IMR-90 (cell line): ENCODE results near the gene FITM1.

Experiments used
- BHLHE40 ChIP-seq: fragments of 150-350 bp; IDR thresholded peaks from 2 replicates; pipeline ENCODE4 v1.6.1; 2016; ENCODE audit warnings: mild to moderate bottlenecking, low read depth, low read length
- CEBPB ChIP-seq: IDR thresholded peaks from 2 replicates; pipeline ENCODE4 v1.6.1; 2012; ENCODE audit warnings: low read depth, low read length, improper control_type of control experiment
- CTCF ChIP-seq: conservative IDR thresholded peaks from 2 replicates; pipeline ENCODE4 v1.5.1; 2012; ENCODE audit warnings: mild to moderate bottlenecking, low read depth, low read length, improper control_type of control experiment
- ELK1 ChIP-seq: fragments of 150-350 bp; IDR thresholded peaks from 2 replicates; pipeline ENCODE4 v1.6.1; 2016; ENCODE audit warnings: low read depth, mild to moderate bottlenecking, low read length, moderate library complexity, borderline replicate concordance
- MAFK ChIP-seq: IDR thresholded peaks from 2 replicates; pipeline ENCODE4 v1.6.1; 2012; ENCODE audit warnings: low read depth, low read length, improper control_type of control experiment
- POLR2A ChIP-seq: IDR thresholded peaks from 2 replicates; pipeline ENCODE4 v1.6.1; 2012; ENCODE audit warnings: mild to moderate bottlenecking, low read depth, low read length
- RCOR1 ChIP-seq: IDR thresholded peaks from 2 replicates; pipeline ENCODE4 v1.6.1; 2012; ENCODE audit warnings: mild to moderate bottlenecking, low read length, improper control_type of control experiment; ENCODE audit not compliant: insufficient replicate concordance
- RFX5 ChIP-seq: IDR thresholded peaks from 2 replicates; pipeline ENCODE4 v1.8.0; 2012; ENCODE audit warnings: low read depth, mild to moderate bottlenecking, low read length, moderate library complexity
- USF2 ChIP-seq: fragments of 150-350 bp; IDR thresholded peaks from 2 replicates; pipeline ENCODE4 v1.6.1; 2017; ENCODE audit warnings: mild to moderate bottlenecking, antibody characterized with exemption, low read length, low read depth

DNA sequence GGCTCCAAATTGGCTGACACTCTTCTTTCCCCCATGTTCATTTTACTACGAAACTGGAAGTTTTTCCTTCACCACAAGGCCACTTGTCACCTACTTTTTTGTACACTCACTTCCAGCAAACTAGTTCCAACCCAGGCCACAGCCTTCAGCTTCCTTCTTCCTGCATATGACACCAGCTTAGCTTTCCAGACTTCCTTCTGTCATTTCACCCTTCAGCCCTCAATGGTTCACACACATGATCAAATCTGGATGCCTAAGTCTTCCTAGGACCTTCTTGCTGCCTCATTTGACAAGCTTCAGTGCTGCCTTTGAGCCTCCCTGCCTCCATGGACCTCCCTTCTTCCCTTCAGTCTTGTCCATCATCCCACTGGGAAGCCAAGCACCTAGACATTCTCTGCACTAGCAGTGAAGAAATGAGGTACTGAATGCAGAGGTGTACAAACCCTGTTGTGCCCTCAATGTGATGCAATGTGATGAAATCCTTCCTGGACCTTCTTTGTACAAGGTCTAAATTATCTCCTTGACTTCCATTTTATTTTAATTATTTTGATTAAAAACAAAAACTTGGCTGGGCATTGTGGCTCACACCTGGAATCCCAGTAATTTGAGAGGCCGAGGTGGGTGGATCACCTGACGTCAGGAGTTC is 37.1 kb downstream of the FITM1 start:
- TF ChIP-seq CTCF (no peak), CEBPB (0 out of 2 replicates have a peak, but pooled peaks have one; percentile 46), POLR2A (no peak), USF2 (no peak), RFX5 (no peak), RCOR1 (no peak), BHLHE40 (no peak), ELK1 (no peak), MAFK (no peak)
